GM18507 (cell line): ENCODE results near the gene ZNF575.
"Not testable (repeated sequence)": the region's sequence is repeated elsewhere in the genome, so short reads cannot be mapped to it uniquely, and the experiment has no call there.

Experiments used
- DNase-seq: peaks from one replicate; pipeline ENCODE4 v3.0.0; 2011; ENCODE audit warnings: low read depth; ENCODE audit not compliant: insufficient read length; ENCODE audit errors: extremely low spot score
- FAIRE-seq: peaks from 2 replicates; lab custom pipeline; 2011; peaks lifted over from hg19 to GRCh38; lab: Jason Lieb, UNC

Gene ZNF575

GRCh38 chr19:43534816-43535761, 2.1 kb downstream of the ZNF575 start:
- DNase-seq (no peak), FAIRE-seq (no peak)

GRCh38 chr19:43538922-43539321, 5.9 kb downstream of the ZNF575 start:
- FAIRE-seq (no peak), DNase-seq (no peak)

GRCh38 chr19:43540381-43540780, 7.4 kb downstream of the ZNF575 start:
- DNase-seq (no peak), FAIRE-seq (no peak)

GRCh38 chr19:43541920-43542650, 9.1 kb downstream of the ZNF575 start:
- no peak for FAIRE-seq
- DNase-seq: no peak

GRCh38 chr19:43544077-43544476, 11.1 kb downstream of the ZNF575 start:
- DNase-seq (no peak), FAIRE-seq (no peak)

- FAIRE-seq: no peak
- no peak for DNase-seq
Measured at GRCh38 chr19:43545276-43545675, 12.3 kb downstream of the ZNF575 start.

GRCh38 chr19:43545981-43546380, 13.0 kb downstream of the ZNF575 start:
- FAIRE-seq (no peak), DNase-seq (no peak)

- DNase-seq (no peak), FAIRE-seq (no peak)
Measured at GRCh38 chr19:43546581-43546980, 13.6 kb downstream of the ZNF575 start.

- DNase-seq, FAIRE-seq: not testable (repeated sequence)
Measured at GRCh38 chr19:43547926-43548325, 14.9 kb downstream of the ZNF575 start.

- no peak for DNase-seq
- no peak for FAIRE-seq
Measured at GRCh38 chr19:43548706-43549105, 15.7 kb downstream of the ZNF575 start.

GRCh38 chr19:43551399-43552197, 18.6 kb downstream of the ZNF575 start:
- FAIRE-seq: no peak
- no peak for DNase-seq

GRCh38 chr19:43552198-43552450, 19.1 kb downstream of the ZNF575 start:
- DNase-seq: no peak
- FAIRE-seq: no peak

- DNase-seq: no peak
- no peak for FAIRE-seq
Measured at GRCh38 chr19:43552616-43553015, 19.6 kb downstream of the ZNF575 start.

- FAIRE-seq (no peak), DNase-seq (no peak)
Measured at GRCh38 chr19:43553656-43554055, 20.7 kb downstream of the ZNF575 start.

GRCh38 chr19:43554317-43554895, 21.4 kb downstream of the ZNF575 start:
- DNase-seq (no peak), FAIRE-seq (no peak)

GRCh38 chr19:43555185-43555770, 22.3 kb downstream of the ZNF575 start:
- DNase-seq (peak; percentile 49), FAIRE-seq (peak; percentile 93)

- DNase-seq: no peak
- FAIRE-seq: no peak
Measured at GRCh38 chr19:43560687-43561086, 27.7 kb downstream of the ZNF575 start.

GRCh38 chr19:43561139-43561970, 28.4 kb downstream of the ZNF575 start:
- FAIRE-seq: no peak
- no peak for DNase-seq
